ENCODE results near the gene UFL1.

The UFL1 gene

GRCh38 chr6:96576221-96576620 is 54.6 kb downstream of the UFL1 start:
- DNase-seq, result no peak

GRCh38 chr6:96582021-96582420 is 60.4 kb downstream of the UFL1 start:
- DNase-seq, result no peak

- no peak for DNase-seq
Measured at GRCh38 chr6:96582436-96582835, 60.8 kb downstream of the UFL1 start.

- DNase-seq, result no peak
Measured at GRCh38 chr6:96604420-96604819, 82.8 kb downstream of the UFL1 start.
